NCI-H128 (cell line): ENCODE data around the gene KNDC1.

ENCODE experiments used
- DNase-seq: peaks from one replicate; lab custom pipeline; 2025; ENCODE audit not compliant: unreplicated experiment; lab: John Stamatoyannopoulos, UW

The KNDC1 gene

DNA sequence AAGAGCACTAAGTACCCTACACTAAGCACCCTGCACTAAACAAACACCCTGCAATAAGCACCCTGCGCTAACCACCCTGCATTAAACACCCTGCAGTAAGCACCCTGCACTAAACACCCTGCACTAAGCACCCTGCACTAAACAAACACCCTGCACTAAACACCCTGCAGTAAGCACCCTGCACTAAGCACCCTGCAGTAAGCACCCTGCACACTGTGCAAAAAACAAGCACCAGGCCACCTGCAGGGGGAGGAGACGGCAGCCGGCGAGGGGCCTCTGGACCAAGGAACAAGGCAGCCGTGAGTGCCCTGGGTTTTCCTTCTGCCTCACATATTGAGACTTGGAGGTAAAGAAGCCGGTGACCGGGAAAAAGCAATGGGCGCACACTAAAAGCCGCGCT, 30.2 kb downstream of the KNDC1 start:
- no peak for DNase-seq

DNA sequence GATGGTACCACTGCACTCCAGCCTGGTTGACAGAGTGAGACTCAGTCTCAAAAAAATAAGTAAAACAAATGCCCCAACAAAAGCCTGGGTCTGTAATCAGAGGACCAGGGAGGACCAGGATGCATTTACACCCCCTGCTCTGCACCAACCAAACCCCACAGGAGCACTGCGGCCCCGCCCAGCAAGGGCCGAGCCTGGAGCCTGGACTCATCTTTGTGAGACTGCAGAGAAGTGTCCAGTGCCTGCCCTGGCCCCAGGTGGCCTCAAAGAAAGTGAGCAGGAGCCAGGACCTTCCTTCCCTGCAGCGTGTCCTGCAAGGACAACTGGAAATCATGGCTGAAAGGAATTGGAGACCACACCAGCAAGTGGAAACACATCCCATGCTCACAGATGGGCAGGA, 31.6 kb downstream of the KNDC1 start:
- no peak for DNase-seq

DNA sequence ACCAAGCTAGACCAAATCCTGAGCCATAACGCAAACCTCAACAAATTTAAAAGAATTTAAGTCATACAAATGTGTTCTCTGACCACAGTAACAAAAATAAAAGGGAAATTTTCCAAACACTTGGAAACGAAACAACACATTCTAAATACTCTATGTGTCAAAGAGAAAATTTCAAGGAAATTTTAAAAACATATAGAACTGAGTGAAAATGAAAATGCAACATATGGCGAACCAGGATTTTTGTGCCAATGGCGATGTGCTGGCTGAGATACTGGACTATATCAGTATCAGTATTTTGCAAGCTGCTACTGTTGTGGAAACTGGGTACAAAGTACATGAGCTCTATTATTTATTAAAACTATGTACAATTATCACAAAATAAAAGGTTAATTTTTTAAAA, 34.1 kb downstream of the KNDC1 start:
- DNase-seq: no peak

DNA sequence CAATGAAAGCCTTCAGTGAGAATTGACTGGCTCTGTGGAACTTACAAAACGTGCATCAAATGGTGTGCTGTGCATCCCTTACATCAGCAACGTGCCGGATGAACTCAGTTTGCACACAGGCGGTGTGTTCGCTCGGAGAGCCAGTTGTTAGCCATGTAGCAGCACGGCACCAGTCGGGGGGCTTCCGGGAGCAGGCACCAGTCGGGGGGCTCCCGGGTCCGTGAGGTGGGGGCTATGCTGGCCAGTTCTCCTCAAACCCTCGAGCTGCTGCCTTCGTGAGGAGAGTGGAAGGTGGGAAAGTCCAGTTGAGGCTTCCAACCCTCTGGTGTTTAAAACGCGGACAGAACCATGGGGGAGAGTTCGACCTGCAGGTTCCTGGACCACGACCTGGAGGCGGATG, 35.1 kb downstream of the KNDC1 start:
- no peak for DNase-seq

DNA sequence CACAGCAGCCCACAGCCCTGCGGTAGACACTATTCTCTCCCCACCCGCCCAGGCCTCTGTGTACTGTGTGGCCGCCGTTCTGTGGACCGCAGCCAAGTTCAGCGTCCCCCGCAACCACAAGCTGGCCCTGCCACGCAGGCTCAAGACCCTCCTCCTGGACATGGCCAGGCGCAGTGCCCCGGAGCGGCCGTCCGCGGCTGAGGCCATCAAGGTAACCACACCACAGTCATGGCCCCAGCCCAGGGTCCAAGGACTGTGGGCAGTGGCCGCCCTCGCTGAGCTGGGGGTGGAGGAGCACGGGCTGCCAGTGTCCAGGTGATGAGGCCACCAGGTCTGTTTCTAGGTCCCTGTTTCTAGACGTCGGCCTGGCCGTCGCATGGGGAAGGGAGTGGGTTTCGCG, 35.6 kb downstream of the KNDC1 start:
- DNase-seq: no peak

DNA sequence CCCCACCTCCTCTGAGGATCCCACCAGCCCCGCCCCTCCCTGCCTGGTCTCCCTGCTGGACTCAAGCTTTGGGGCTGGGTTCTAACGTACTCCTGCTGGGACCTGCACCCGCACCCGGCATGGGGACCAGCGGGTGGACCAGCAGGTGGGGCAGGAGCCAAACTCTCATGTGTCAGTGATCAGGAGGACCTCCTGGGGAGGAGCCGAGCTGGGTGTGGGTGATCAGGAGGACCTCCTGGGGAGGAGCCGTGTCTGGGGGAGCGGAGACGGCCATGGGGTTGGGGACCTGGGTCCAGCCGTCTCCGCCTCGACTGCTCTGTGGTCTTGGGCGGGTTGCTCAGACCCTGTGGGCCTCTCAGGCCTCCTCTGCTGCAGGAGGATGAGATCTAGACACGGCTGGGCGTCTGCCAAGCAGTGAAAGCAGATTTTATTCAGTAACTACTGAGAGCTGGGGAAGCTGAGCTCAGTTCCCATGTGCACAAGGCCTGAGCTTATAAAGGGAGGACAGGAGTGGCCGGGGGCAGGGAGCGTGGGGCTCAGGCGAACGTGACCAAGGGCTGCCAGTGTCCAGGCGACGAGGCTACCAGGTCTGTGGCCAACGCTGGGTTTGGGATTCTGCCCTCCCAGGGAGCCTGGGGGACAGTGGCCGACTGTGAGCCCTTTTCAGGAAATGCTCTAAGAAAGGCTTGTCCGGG, 36.3 kb downstream of the KNDC1 start:
- no peak for DNase-seq

DNA sequence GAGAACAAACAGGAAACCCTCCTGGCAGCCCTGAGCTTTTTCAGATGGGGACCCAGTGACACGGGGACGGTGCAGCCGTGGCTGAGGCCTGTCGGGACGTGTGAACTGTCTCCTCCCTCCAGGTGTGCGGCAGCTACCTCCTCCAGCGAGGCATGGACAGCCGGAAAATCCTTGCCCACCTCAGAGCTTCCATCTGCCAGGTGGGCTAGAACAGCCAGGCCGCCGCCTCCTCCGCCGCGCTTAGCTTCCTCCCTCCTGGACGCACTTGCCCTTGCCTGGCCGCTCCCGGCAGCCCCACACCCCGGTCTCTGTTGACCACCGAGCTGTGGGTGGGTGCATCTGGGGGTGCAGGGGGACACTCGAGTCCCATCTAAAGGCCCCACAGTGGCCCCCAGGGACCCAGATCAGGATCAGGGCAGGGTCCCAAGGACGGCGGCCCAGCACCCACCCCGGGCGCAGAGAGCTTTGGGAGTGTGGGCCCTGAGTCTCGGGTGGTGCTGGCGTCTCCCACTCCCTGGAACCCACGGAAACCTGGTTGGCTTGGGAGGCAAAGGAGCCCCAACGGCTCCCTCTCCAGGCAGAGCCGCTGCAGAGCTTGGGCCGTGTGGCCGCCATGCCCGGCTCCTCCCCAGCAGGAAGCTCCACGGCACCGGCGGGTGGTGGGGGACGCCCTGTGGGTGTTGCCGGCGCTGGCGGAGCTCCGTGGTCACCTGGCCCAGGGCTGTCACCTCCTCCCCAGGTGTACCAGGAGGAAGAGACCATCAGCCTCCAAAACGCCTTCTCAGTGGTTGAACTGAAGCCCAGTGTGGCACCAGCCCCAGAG, 37.1 kb downstream of the KNDC1 start:
- DNase-seq: no peak

DNA sequence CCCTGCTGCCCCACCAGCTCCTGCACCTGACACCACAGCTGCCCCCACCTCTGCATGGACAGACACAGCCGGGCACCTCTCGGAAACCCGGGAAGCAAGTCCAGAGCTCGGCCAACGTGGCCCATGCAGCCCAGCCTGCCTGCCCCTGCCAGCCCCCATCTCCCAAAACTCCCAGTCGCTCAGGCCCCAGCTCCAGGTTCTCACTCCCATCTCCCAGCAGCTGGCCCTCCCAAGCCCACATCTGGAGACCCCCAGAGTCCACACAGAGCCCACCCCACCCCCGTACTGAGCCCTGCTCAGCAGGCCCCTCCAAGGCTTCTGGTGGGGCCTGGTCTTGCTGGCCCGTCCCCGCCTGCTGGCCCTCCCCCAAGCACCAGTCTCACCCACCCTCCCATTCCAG, 37.8 kb downstream of the KNDC1 start:
- DNase-seq: no peak

DNA sequence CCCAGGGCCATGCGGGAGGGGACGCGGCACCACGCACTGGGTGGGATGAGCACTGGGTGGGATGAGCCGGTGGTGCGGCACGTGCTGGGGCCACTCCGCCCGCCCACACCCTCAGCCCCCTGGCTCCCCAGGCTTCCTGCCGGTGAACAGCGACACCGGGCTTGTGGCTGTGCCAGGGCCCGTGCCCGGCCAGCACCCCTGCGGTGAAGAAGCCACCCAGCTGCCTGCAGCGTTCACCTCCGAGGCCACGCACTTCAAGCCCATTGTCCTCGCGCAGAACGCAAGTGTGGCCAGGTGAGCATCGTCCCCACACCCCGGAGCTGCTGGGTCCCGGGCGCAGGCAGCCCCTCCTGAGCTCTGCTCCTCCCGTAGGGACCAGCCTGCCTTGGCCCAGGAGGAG, 38.2 kb downstream of the KNDC1 start:
- DNase-seq: no peak

DNA sequence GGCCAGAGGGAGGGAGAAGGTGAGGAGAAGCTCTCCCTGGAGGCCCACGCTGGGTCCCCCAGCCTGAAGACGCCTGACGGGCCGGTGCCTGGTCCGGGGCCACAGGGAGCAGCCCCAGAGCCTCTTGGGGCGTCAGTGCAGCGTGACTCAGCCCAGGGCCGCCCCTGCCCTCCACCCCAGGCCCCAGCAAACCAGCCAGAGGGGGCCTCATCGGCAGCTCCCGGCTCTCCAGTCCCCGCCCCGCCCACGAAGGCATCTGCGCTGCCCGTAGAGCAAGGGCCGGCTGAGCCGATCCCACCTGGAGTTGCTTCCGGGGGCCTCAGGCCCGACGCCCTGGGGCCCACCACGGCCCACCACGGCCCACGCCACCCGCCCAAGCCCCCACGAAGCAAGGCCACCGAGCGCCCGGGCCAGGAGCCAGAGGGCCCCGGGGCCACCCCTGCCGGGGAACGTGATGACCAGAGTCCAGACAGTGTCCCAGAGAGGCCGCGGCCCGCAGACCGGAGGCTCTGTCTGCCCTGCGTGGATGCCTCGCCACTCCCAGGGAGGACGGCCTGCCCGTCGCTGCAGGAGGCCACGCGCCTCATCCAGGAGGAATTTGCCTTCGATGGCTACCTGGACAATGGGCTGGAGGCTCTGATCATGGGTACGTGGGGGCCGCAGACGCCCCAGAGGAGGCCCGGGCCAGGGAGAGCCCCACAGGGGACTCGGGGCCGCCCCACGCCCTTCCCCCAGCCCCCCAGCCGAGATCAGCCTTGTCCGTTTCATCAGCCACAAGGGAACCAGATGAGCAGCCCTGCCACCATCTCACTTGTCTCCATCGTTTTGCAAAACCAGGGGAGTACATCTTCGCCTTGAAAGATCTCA, 38.8 kb downstream of the KNDC1 start:
- no peak for DNase-seq

DNA sequence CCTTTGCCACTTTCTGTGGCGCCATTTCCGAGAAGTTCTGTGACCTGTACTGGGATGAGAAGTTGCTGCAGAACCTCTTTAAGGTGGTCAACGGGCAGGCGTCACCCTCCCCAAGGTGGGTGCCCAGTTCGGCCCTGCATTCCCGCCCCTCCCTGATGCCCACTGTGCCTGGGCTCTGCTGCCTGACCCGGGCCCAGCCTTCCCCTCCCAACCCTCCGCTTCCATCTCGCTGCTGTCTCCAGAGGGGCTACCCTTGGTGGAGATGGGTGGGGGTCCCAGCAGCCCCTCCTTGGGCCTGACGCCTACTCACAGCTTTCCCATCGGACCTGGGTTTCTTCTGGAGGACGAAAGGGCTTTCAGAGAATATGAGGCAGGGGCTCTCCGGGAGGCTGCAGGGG, 39.5 kb downstream of the KNDC1 start:
- DNase-seq: no peak

DNA sequence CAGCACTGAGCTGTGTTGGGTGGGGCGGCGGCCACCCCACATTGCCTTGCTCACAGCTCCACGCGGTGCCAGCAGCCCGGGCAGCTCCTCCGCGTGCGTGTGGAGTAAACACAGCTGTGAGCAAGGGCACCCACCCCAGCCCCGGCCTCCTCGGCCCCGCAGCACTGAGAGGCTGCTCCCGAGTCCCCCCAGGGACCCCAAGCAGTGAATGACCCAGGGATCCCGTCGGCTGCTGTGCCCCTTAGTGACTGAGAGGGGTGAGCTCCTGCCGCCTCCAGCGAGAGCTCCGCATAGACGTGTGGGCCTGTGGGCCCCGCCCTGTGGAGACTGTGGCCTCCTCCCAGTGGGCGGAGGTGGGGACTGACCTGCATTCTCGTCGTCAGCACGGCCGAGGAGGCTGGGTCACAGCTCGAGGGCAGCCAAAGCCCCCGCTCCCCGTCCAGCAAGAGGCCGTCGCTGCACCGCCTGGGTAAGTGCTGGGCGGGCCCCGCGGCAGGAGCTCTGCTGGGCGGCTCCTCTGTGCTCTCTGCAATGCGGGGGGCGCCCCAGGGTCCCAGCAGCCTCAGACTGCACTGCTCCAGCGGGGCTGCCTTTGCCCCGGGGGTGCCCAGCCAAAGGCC, 40.1 kb downstream of the KNDC1 start:
- no peak for DNase-seq

DNA sequence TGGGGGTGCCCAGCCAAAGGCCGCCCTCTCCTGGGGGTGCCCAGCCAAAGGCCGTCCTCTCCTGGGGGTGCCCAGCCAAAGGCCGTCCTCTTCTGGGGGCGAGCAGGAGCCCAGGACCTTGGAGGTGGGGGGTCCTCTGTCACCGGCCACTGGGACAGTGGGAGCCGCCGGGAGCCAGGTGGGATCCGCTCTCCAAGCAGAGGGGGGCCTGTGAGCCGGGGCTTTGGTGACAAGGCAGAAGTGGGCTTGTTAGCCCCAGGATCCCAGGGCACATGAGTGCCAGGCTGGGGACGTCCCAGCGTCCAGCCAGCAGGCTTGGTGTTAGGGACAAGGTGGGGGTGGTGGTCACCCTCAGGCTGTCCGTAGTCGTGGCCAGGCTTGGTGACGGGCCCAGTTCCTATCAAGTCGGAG, 40.6 kb downstream of the KNDC1 start:
- DNase-seq: no peak

DNA sequence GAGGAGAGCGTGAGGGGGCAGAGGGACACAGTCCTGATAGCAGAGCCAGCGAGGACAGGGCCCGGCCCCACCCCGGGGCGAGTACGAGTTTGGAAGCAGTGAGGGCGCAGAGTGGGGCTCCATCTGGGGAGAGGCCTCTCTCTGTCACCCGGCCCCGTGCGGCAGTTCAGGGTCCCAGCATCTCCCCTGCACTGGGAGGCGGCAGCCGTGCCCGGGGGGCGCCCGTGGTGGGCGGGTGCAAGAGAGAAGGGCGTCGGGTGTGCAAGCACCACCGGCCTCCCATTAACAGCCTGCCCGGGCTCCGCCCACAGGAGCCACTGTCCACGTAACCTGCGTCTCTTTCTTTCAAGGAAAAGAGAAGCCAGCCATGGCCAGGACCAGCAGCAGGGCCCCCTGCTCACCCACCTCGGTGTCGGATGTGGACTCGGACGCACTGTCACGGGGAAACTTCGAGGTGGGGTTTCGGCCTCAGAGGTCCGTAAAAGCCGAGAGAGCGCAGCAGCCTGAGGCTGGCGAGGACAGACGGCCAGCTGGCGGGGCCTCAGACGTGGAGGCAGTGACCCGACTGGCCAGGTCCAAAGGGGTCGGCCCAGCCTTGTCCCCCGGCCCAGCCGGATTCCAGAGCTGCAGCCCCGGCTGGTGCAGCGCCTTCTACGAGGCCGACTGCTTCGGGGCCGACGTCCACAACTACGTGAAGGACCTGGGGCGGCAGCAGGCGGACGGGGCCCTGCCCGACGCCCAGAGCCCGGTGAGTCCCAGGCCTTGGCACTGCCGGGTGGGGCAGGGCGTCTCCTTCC, 41.3 kb downstream of the KNDC1 start:
- no peak for DNase-seq

DNA sequence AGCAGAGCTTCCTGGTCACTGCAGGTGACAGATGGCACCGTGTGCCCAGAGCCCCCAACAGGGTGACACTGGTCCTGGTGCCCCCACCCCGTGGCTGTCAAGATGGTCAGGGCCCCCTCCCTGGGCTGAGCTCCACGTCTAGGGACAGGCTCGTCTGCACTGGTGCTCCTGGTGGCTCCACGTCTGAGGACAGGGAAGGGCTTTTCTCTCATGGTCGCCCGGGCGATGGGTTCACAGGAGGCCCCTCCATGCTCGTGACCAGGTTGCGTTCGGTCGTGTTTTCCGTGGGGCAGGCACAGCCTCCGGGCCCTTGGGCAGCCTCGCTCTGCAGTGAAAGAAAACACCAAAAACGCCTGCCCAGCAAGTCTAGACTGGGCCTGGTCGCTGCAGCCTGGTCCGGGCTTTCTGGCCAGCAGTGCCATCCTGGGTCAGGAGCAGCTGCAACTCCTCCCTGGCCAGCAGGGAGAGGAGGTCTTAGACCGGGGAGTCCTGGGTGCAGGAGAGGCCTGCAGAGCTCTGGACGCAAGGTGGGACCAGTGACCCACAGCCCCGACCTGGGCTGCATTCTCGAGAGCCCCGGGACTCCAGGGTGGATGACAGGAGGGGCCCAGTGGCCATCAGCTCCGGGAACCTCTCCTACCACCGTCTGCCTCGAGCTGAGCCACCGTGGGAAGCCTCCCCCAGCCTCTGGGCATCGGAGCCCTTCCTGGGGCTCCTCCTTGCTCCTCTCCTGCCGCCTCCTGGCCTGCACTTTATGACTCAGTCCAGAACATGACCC, 42.1 kb downstream of the KNDC1 start:
- DNase-seq: no peak

DNA sequence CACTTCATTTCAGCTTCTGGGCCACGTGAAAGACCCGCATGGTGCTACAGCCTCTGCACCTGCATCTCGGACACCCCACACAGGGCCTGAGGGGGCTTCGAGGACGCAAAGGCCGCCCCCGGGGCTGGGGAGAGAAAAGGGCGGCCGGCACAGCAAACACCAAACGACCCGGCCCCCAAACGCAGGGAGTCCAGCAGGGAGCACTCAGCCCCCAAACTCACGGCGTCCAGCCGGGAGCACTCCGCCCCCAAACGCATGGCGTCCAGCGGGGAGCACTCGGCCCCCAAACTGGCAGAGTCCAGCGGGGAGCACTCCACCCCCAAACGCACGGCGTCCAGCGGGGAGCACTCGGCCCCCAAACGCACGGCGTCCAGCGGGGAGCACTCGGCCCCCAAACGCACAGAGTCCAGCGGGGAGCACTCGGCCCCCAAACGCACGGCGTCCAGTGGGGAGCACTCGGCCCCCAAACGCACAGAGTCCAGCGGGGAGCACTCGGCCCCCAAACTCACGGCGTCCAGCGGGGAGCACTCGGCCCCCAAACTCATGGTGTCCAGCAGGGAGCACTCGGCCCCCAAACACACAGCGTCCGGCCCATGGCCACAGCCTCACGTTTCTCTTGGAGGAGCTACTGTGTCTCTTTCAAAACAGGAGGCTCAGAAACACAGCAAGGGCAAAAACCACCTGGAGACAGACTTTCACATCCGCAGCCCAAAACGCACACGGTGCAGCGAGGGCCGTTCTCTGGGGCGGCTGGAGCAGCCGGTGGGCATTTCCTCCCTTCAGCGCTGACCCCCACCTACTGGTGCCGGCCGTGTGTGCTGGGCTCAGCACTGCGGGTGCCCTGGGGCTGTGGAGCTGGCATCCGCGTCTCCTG, 43.0 kb downstream of the KNDC1 start:
- DNase-seq: no peak

DNA sequence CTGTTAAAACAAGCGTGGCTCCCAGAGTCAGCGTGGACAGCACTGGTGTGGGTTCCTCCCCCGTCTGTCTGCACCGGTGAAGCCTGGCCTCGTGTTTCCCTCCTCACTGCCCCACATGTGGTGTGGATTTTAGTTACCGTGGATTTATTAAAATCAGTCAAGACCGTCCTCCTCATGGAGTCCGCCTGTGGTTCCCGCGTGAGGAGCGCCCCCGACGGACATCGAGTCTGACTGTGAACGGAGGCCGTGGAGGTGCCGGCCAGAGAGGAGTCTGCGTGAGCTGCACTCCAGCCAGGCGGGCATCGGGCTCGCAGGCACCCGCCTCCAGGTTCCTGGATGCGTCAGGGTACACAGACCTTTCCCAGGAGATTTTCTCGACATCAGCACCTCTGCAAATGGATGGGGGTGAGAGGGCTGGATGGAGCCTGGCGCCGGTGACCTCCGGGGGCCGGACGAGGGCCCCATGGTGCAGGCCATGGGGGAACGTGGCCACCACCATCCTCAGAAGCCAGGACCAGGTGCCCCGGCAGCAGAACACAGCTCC, 43.7 kb downstream of the KNDC1 start:
- DNase-seq: no peak

DNA sequence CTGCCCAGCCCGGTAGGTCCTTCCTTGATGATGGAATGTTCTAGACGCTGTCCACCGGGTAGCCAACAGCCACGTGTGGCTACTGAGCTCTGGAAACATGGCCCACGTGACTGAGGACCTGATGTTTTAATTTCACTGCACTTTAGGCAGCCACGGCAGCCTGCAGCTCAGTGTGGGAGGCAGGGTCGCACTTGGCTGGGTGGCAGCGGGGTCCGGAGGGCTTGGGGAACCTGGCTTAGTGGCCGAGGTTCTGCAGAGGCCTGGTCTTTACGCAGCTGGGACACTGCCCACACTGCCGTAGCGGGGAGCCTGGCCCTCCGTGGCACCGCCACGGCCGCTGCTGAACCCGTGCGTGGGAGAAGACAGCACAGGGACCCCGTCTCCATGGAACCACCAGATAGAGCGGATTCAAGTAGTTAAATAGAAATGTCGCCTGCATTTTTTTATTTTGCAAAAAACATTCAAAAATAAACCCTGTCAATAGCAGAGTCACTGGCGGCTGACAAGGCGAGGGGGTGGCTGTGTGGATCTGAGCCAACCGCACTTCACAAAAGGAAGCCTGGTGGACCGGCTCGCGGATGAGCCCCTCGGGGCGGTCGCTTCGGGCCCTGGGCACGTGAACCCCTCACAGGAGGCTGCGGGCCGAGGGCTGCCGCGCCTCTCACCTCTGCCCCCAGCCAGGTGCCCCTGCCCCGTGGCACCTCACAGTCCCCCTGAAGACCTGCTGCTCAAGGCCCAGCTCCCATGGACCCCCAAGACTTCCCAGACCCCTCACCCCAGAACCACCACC, 44.4 kb downstream of the KNDC1 start:
- DNase-seq: no peak
